Prostate gland (tissue), 2 donors: Measurements from ENCODE around the gene SLC39A11.

Experiments
- CTCF ChIP-seq, 4 experiments: fragments of 200-600 bp in 2 of 4; fragments of 450-650 bp in 2 of 4; sonication (generic) in 2 of 4; IDR thresholded peaks; 1 replicate in 3 of 4; 2 replicates in 1 of 4; pipeline ENCODE4 v1.5.1; 2016 to 2019; ENCODE audit warnings: antibody characterized with exemption in 4 of 4, mild to moderate bottlenecking in 2 of 4, moderate library complexity in 2 of 4
- POLR2A ChIP-seq: fragments of 450-650 bp; IDR thresholded peaks from one replicate; pipeline ENCODE4 v1.6.1; 2016; ENCODE audit warnings: antibody characterized with exemption, mild to moderate bottlenecking
- POLR2AphosphoS5 ChIP-seq: sonication (generic); formaldehyde crosslinking; IDR thresholded peaks from one replicate; pipeline ENCODE4 v1.6.1; 2017; ENCODE audit warnings: antibody characterized with exemption

GRCh38 chr17:72850410-72851118, 241.9 kb downstream of the SLC39A11 start:
- TF ChIP-seq POLR2A (no peak), CTCF (IDR thresholded peaks at IDR 0.05) (no peak), POLR2AphosphoS5 (no peak)
